Limb (tissue), 2 donors: ENCODE results near the gene FANCD2.
"Not testable (repeated sequence)": the region's sequence is repeated elsewhere in the genome, so short reads cannot be mapped to it uniquely, and the experiment has no call there.

ENCODE experiments used
- DNase-seq, 2 donors: peaks; one replicate each; pipeline ENCODE4 v3.0.0-alpha.2; 2016; ENCODE audit errors: extremely low spot score in 2 of 2

The FANCD2 gene

GRCh38 chr3:10012106-10012505 is 14.1 kb upstream of the FANCD2 start:
- DNase-seq, result no peak

GRCh38 chr3:10015461-10015904 is 10.8 kb upstream of the FANCD2 start:
- DNase-seq, result peak; percentile 50 to 67

GRCh38 chr3:10017636-10018292 is 8.5 kb upstream of the FANCD2 start:
- DNase-seq, result no peak

GRCh38 chr3:10018806-10019205 is 7.4 kb upstream of the FANCD2 start:
- DNase-seq, result not testable (repeated sequence)

GRCh38 chr3:10019326-10019725 is 6.9 kb upstream of the FANCD2 start:
- no peak for DNase-seq

GRCh38 chr3:10021856-10022775 is 4.1 kb upstream of the FANCD2 start:
- DNase-seq, result no peak

GRCh38 chr3:10023587-10024310 is 2.5 kb upstream of the FANCD2 start:
- no peak for DNase-seq

- DNase-seq, result no peak
Observed at GRCh38 chr3:10025205-10026083, 793 bp upstream of the FANCD2 start.

GRCh38 chr3:10041034-10041433 is 14.8 kb downstream of the FANCD2 start:
- DNase-seq, result no peak

- no peak for DNase-seq
Observed at GRCh38 chr3:10047876-10048275, 21.6 kb downstream of the FANCD2 start.

- not testable (repeated sequence) for DNase-seq
Observed at GRCh38 chr3:10053054-10053453, 26.8 kb downstream of the FANCD2 start.

- no peak for DNase-seq
Observed at GRCh38 chr3:10055097-10055496, 28.9 kb downstream of the FANCD2 start.

- DNase-seq, result not testable (repeated sequence)
Observed at GRCh38 chr3:10070077-10070476, 43.8 kb downstream of the FANCD2 start.

GRCh38 chr3:10074666-10075065 is 48.4 kb downstream of the FANCD2 start:
- DNase-seq, result no peak

GRCh38 chr3:10081871-10082270 is 55.6 kb downstream of the FANCD2 start:
- DNase-seq, result no peak

- DNase-seq, result no peak
Observed at GRCh38 chr3:10085738-10086137, 59.5 kb downstream of the FANCD2 start.

GRCh38 chr3:10088256-10088655 is 62.0 kb downstream of the FANCD2 start:
- no peak for DNase-seq

GRCh38 chr3:10090179-10090578 is 63.9 kb downstream of the FANCD2 start:
- no peak for DNase-seq

- DNase-seq, result not testable (repeated sequence)
Observed at GRCh38 chr3:10090774-10091173, 64.5 kb downstream of the FANCD2 start.

- not testable (repeated sequence) for DNase-seq
Observed at GRCh38 chr3:10091387-10091786, 65.2 kb downstream of the FANCD2 start.

GRCh38 chr3:10093678-10094077 is 67.4 kb downstream of the FANCD2 start:
- DNase-seq, result no peak
